ENCODE measurements around the gene CDK5RAP3.

Gene CDK5RAP3

GRCh38 chr17:48025040-48025903, 54.4 kb downstream of the CDK5RAP3 start:
- peak; percentile 99 for DNase-seq

- peak; percentile 95 for DNase-seq
Observed at GRCh38 chr17:48025904-48026501, 55.1 kb downstream of the CDK5RAP3 start.

GRCh38 chr17:48026502-48027321, 55.8 kb downstream of the CDK5RAP3 start:
- DNase-seq = peak; percentile 98

- DNase-seq = no peak
Observed at GRCh38 chr17:48027322-48027981, 56.5 kb downstream of the CDK5RAP3 start.

- DNase-seq = no peak
Observed at GRCh38 chr17:48028736-48029135, 57.8 kb downstream of the CDK5RAP3 start.

GRCh38 chr17:48030531-48030930, 59.6 kb downstream of the CDK5RAP3 start:
- DNase-seq = no peak

All from islet precursor cell (in vitro differentiated cells).